Memory B cell (primary cell): ENCODE results near the gene DYTN.

Experiments
- ATAC-seq: fragments of 150-1000 bp; cut with Tn5 transposase; 2 replicates; pipeline ENCODE4 v1.10.0; 2021; ENCODE audit warnings: low read depth, mild to moderate bottlenecking, moderate library complexity
- DNase-seq, 2 donors: peaks; one replicate each; pipeline ENCODE4 v3.0.0; 2022; ENCODE audit warnings: low spot score in 2 of 2
- H3K27ac Mint-ChIP-seq: one replicate; pipeline ENCODE4 v1.8.0; 2022; ENCODE audit warnings: mild to moderate bottlenecking, moderate library complexity, mixed read lengths
- H3K27me3 Mint-ChIP-seq: one replicate; pipeline ENCODE4 v1.8.0; 2022; ENCODE audit warnings: mixed read lengths
- H3K36me3 Mint-ChIP-seq: one replicate; pipeline ENCODE4 v1.8.0; 2022; ENCODE audit warnings: mild to moderate bottlenecking, mixed read lengths
- H3K4me1 Mint-ChIP-seq: one replicate; pipeline ENCODE4 v1.8.0; 2022; ENCODE audit warnings: mixed read lengths
- H3K4me3 Mint-ChIP-seq: one replicate; pipeline ENCODE4 v1.8.0; 2022; ENCODE audit warnings: mild to moderate bottlenecking, moderate library complexity, mixed read lengths
- H3K9me3 Mint-ChIP-seq: one replicate; pipeline ENCODE4 v1.8.0; 2022; ENCODE audit warnings: mixed read lengths

The DYTN gene

GRCh38 chr2:206670531-206671319 is 47.5 kb downstream of the DYTN start:
- H3K4me1 Mint-ChIP-seq, result no peaks in the 10 kb centered on the region

DNA sequence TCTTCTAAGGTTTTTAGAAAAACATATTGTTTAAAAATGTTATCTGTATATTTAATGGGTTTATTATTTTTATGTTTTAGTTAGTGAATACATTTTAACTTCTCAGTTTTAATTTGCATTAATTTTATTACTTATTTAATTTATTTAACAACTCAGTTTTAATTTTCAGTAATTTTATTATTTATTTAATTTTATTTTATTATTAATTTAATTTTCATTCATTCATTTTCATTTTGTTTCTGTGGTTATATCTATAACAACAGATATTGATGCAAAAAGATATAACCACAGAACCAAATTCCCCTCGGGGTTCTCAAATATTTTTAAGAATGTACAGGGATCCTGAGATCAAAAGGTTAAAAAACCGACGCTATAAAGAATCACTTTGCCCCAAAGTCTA is 52.9 kb downstream of the DYTN start:
- H3K4me1 Mint-ChIP-seq, result no peaks in the 10 kb centered on the region
- H3K4me3 Mint-ChIP-seq, result no peak overlapping the region
- H3K36me3 Mint-ChIP-seq, result no peaks in the 10 kb centered on the region
- H3K27me3 Mint-ChIP-seq, result peaks cover 7% of the 10 kb centered on the region
- DNase-seq (no peak), ATAC-seq (no peak)
- no peak overlapping the region for H3K27ac Mint-ChIP-seq
- H3K9me3 Mint-ChIP-seq, result no peaks in the 10 kb centered on the region

More at GRCh38 chr2:206670531-206671319, 47.5 kb downstream of the DYTN start:
- H3K4me3 Mint-ChIP-seq, result no peak overlapping the region
- H3K27me3 Mint-ChIP-seq, result peaks cover 7% of the 10 kb centered on the region
- H3K36me3 Mint-ChIP-seq, result no peaks in the 10 kb centered on the region
- no peak overlapping the region for H3K27ac Mint-ChIP-seq
- no peaks in the 10 kb centered on the region for H3K9me3 Mint-ChIP-seq
- DNase-seq, result no peak
- ATAC-seq, result no peak

GRCh38 chr2:206657087-206657486 is 61.1 kb downstream of the DYTN start:
- no peak for ATAC-seq
- DNase-seq, result no peak
- Mint-ChIP-seq H3K27me3 (peaks cover 4% of the 10 kb centered on the region), H3K36me3 (no peaks in the 10 kb centered on the region), H3K4me1 (no peaks in the 10 kb centered on the region), H3K4me3 (no peak overlapping the region), H3K9me3 (peaks cover 6% of the 10 kb centered on the region), H3K27ac (no peak overlapping the region)

DNA sequence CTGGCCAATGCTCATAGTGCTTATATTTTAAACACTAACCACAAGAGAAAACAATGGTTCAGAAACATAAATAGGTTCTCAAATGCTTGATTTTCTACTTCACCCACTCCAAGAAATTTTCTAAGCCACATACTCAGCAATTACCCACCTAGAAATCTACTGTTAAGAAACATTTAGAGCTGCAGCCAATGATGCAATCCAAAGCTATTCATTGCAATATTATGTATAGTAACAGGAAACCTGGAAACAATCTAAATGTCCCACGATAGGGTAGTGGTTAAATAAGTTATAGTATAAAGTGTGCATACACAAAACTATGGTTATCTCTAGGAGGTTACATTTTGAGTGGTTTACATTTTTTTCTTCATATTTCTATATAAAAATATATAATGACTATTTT is 70.2 kb downstream of the DYTN start:
- Mint-ChIP-seq H3K27me3 (no peaks in the 10 kb centered on the region), H3K36me3 (no peaks in the 10 kb centered on the region), H3K4me1 (no peaks in the 10 kb centered on the region), H3K4me3 (no peak overlapping the region), H3K9me3 (no peaks in the 10 kb centered on the region), H3K27ac (no peak overlapping the region)
- DNase-seq, result no peak
- no peak for ATAC-seq

GRCh38 chr2:206642075-206643025 is 75.8 kb downstream of the DYTN start, which contains the start of gene FAM237A:
Gene FAM237A, plus strand, starts transcription at chr2:206642487. Its CDS starts 1,750 bp downstream, at chr2:206644237.
- no peaks in the 10 kb centered on the region for H3K4me1 Mint-ChIP-seq

DNA sequence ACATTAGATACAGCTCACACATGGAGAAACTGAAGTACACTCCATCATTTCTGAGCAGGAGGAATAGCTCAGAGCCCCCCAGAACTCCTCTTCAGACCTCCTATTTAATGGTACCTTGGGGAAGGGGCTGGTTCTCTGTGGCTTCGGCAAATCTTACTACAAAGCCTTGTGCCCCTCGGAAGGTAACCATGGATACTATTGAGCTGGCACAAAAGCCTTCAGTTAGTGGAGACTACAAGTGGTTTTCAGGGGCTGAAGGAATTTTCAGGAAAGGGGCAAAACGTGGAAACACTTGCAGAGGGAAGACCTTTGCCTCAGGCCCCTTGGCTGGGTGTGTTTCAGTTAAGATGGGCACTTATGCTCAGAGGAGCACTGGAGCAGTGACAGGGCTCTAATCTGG is 77.0 kb downstream of the DYTN start:
- H3K4me1 Mint-ChIP-seq, result no peaks in the 10 kb centered on the region

More at GRCh38 chr2:206642075-206643025, 75.8 kb downstream of the DYTN start, which contains the start of gene FAM237A:
- H3K9me3 Mint-ChIP-seq, result no peaks in the 10 kb centered on the region
- peaks cover 2% of the 10 kb centered on the region for H3K27me3 Mint-ChIP-seq
- ATAC-seq, result no peak
- H3K27ac Mint-ChIP-seq, result no peak within 1 kb of the TSS
- no peak for DNase-seq
- H3K36me3 Mint-ChIP-seq, result no peaks in the 10 kb centered on the region
- H3K4me3 Mint-ChIP-seq, result no peak within 1 kb of the TSS

DNA sequence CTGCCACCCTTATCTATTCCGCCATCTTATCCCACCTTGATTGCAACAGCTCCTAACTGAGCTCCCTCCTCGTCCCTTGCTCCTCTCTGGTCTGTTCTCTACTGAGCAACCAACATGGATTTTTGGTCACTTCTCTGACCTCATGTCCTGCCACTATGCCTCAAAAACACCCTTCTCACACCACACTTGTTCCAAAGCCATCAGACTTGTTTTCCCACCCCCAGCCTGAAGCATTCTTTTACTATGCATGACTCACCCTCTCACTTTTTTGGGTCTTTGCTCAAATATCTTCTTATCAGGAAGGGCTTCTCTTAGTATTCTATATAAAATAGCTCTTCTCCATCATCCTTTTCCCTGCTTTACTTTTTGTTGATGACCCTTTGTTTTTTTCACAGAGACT is 78.6 kb downstream of the DYTN start:
- no peak overlapping the region for H3K27ac Mint-ChIP-seq
- no peak for DNase-seq
- H3K27me3 Mint-ChIP-seq, result peaks cover 2% of the 10 kb centered on the region
- no peaks in the 10 kb centered on the region for H3K36me3 Mint-ChIP-seq
- H3K9me3 Mint-ChIP-seq, result no peaks in the 10 kb centered on the region
- no peaks in the 10 kb centered on the region for H3K4me1 Mint-ChIP-seq
- no peak for ATAC-seq
- no peak overlapping the region for H3K4me3 Mint-ChIP-seq

More for the DNA sequence above, 77.0 kb downstream of the DYTN start:
- ATAC-seq (no peak), DNase-seq (no peak)
- Mint-ChIP-seq H3K27ac (no peak overlapping the region), H3K27me3 (peaks cover 2% of the 10 kb centered on the region), H3K4me3 (no peak overlapping the region), H3K36me3 (no peaks in the 10 kb centered on the region), H3K9me3 (no peaks in the 10 kb centered on the region)

DNA sequence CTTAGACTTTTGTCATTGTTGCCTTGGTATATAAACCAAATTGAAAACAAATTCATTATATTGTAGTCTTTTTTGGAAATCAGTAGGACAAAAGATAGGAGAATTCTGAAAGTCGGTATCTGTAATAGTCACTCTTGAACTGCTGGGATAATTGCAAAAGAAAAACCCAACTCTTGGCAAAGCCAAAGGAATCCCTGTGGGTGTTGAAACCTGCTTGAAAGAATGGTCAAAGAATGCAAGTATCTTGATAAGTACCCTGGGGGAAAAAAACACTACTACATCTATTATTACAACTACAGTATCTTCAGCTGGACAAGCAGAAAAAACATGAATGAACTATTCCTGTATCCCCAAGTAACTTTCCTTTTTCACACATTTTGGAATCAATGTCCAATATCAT is 83.2 kb downstream of the DYTN start:
- no peak for DNase-seq
- H3K27me3 Mint-ChIP-seq, result peaks cover 3% of the 10 kb centered on the region
- H3K4me1 Mint-ChIP-seq, result no peaks in the 10 kb centered on the region
- no peak overlapping the region for H3K27ac Mint-ChIP-seq
- no peak overlapping the region for H3K4me3 Mint-ChIP-seq
- no peaks in the 10 kb centered on the region for H3K9me3 Mint-ChIP-seq
- no peaks in the 10 kb centered on the region for H3K36me3 Mint-ChIP-seq
- no peak for ATAC-seq

DNA sequence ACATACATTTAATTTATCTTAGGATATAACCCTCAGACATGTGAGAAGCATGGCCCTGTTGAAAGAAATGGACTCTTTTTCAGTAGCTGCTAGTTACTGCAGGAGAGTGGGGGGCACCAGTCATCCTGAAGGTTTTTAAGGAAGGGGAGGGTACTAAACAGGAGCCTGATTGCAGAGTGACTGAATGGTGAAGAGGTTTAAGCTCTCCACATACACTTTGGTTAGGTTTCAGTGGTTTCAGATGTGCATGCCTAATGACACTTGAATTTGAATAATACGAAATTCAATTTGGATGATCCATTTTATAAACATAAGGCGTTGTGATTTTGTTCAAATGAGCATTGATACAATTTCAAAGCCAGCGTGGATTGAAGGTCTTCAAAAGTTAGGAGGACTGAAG is 86.9 kb downstream of the DYTN start:
- no peak for ATAC-seq
- H3K4me1 Mint-ChIP-seq, result no peaks in the 10 kb centered on the region
- no peak overlapping the region for H3K27ac Mint-ChIP-seq

GRCh38 chr2:206627632-206628031 is 90.6 kb downstream of the DYTN start:
- Mint-ChIP-seq H3K4me3 (no peak overlapping the region), H3K27ac (no peak overlapping the region), H3K27me3 (peaks cover 9% of the 10 kb centered on the region), H3K9me3 (no peaks in the 10 kb centered on the region), H3K36me3 (no peaks in the 10 kb centered on the region), H3K4me1 (no peaks in the 10 kb centered on the region)
- ATAC-seq (no peak), DNase-seq (no peak)

More for the DNA sequence above, 86.9 kb downstream of the DYTN start:
- H3K27me3 Mint-ChIP-seq, result peaks cover 9% of the 10 kb centered on the region
- no peak overlapping the region for H3K4me3 Mint-ChIP-seq
- DNase-seq, result no peak
- H3K36me3 Mint-ChIP-seq, result no peaks in the 10 kb centered on the region
- H3K9me3 Mint-ChIP-seq, result no peaks in the 10 kb centered on the region

- no peak for ATAC-seq
- H3K27ac Mint-ChIP-seq, result no peak overlapping the region
- H3K36me3 Mint-ChIP-seq, result no peaks in the 10 kb centered on the region
- H3K4me1 Mint-ChIP-seq, result no peaks in the 10 kb centered on the region
- DNase-seq, result no peak
- H3K9me3 Mint-ChIP-seq, result no peaks in the 10 kb centered on the region
- H3K27me3 Mint-ChIP-seq, result peaks cover 8% of the 10 kb centered on the region
- no peak overlapping the region for H3K4me3 Mint-ChIP-seq
Measured at GRCh38 chr2:206626108-206626507, 92.1 kb downstream of the DYTN start.

DNA sequence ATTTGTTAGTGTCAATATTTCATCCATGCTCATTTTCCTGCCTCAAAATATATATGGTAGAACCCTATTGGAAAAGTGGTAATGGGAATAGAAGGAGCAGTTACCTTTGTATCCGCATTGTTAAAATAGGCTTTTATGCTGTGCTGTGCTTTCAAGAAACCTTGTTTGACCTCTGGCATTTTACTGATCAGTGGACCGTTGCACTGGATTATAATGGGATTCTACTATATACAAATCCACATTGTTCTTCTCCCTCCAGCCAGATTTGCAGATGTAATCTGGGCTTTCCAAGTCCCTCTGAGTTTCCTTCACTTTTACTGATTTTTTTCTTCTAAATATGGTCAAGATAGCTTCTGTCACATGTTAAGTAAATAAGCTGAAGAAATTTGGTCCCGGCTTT is 99.2 kb downstream of the DYTN start:
- H3K9me3 Mint-ChIP-seq, result no peaks in the 10 kb centered on the region
- no peak overlapping the region for H3K27ac Mint-ChIP-seq
- H3K27me3 Mint-ChIP-seq, result peaks cover 3% of the 10 kb centered on the region
- no peaks in the 10 kb centered on the region for H3K4me1 Mint-ChIP-seq
- DNase-seq (no peak), ATAC-seq (no peak)
- no peak overlapping the region for H3K4me3 Mint-ChIP-seq
- no peaks in the 10 kb centered on the region for H3K36me3 Mint-ChIP-seq

GRCh38 chr2:206616151-206616550 is 102.0 kb downstream of the DYTN start:
- no peaks in the 10 kb centered on the region for H3K9me3 Mint-ChIP-seq
- no peaks in the 10 kb centered on the region for H3K4me1 Mint-ChIP-seq
- no peak overlapping the region for H3K4me3 Mint-ChIP-seq
- H3K27me3 Mint-ChIP-seq, result peaks cover 1% of the 10 kb centered on the region
- ATAC-seq, result no peak
- no peak for DNase-seq
- no peak overlapping the region for H3K27ac Mint-ChIP-seq
- no peaks in the 10 kb centered on the region for H3K36me3 Mint-ChIP-seq

DNA sequence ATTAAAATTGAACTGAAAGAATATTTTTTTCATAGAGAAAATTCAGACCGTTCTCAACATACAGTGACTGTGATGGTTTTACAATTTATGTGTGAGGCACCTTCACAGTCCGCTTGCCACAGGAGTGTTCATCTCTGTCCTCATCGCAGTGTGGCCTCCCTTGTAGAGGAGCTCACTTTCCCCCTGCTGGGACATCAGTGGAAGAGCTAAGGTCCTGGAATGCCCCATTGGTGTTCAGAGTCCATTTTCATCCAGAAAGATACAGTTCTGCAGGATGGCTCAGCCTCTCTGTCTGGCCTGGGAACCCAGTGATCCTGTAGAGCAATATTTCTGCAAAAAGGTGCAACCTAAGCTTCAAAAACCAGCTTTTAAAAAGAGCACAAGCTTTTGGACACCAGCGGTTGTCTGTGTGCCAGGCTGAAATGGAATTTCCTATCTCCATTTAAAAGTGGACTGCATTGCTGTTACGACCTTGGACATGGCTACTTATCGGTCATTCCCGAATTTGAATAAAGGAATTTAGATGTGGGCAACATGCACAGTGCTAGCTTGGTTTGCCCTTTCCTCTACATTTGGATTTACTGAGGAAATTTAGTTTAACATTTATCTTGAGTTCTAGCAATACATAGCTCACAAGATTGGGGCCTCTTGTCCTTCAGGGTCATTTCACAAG is 102.6 kb downstream of the DYTN start:
- no peaks in the 10 kb centered on the region for H3K4me1 Mint-ChIP-seq
- no peak overlapping the region for H3K4me3 Mint-ChIP-seq
- H3K27me3 Mint-ChIP-seq, result peaks cover 1% of the 10 kb centered on the region
- no peaks in the 10 kb centered on the region for H3K9me3 Mint-ChIP-seq
- DNase-seq (no peak), ATAC-seq (no peak)
- no peak overlapping the region for H3K27ac Mint-ChIP-seq
- H3K36me3 Mint-ChIP-seq, result no peaks in the 10 kb centered on the region
